Activated CD8-positive, alpha-beta memory T cell treated with anti-CD3 and anti-CD28 coated beads, Interleukin-2, amount 50 U/mL, for 24 hours (primary cell): ENCODE data around the gene LEAP2.
A peak's percentile ranks its signal among the peaks of the same experiment; 100 is the strongest.

Experiments
- DNase-seq: peaks from one replicate; pipeline ENCODE4 v3.0.0-alpha.2; 2020; ENCODE audit errors: extremely low read depth

Gene LEAP2

GRCh38 chr5:132873119-132873929, at the start of gene LEAP2:
TSS of gene LEAP2 (plus strand) at chr5:132873668. CDS start at chr5:132873695, 27 bp downstream.
- DNase-seq = no peak

DNA sequence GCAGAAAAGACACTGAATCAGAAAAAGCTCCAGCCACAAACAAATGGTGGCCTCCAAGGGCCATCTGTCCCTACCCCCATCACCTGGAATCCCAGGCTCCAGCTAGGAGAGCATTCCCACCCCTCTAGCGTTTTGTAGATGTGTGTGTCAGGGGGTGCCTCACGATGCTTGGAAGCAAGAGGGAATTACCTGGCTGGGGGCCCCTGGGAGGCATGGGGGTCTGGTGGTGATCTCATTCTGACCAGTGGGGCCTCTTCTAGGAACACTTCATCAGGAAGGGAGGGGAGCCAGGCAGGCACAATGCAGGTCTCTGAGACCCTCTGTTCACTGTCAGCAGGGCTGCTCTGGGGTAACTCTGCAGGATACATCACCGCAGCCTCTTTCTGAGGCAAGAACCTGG, 49.0 kb upstream of the LEAP2 start:
- no peak for DNase-seq

DNA sequence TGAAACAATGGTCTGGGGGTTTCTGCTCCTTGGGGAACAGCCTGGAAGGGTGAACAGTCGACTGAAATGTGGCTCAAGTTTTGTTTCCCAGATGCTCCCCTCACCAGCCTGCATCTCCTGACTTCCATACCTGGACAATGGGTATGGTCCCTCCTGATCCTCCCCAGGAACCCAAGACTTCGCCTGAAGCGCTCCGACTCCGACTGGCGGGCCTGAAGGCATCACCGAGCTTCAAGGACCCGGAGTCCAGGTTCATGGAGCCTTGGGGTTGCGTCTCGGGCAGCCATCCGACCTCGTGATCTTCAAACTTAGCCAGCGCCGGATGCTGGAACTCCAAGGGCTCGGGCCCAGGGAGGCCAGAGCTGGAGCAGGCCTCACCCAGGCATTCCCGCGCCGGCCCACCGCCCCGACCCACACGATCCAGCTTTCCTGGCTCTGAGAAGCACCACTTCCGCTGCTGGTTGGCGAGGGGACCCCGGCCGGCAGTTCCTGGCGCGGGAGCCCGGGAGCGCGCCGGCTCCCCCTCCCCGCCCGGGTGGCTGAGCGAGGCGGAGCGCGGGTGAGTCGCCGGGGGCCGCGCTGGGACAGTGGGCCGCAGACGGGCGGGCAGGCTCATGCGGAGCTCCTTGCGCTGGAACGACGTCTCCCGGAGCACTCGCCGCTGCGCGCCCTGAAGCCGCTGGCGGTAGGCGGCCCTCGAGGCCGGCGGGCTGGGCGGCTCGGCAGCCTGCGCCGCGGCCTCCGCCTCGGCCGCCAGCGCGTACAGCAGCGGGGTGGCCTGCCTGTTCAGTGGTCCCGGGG, 48.2 kb upstream of the LEAP2 start:
- DNase-seq = no peak

- DNase-seq = no peak
Measured at GRCh38 chr5:132825834-132826391, 47.6 kb upstream of the LEAP2 start.

GRCh38 chr5:132826424-132827082, 46.9 kb upstream of the LEAP2 start:
- DNase-seq = no peak

DNA sequence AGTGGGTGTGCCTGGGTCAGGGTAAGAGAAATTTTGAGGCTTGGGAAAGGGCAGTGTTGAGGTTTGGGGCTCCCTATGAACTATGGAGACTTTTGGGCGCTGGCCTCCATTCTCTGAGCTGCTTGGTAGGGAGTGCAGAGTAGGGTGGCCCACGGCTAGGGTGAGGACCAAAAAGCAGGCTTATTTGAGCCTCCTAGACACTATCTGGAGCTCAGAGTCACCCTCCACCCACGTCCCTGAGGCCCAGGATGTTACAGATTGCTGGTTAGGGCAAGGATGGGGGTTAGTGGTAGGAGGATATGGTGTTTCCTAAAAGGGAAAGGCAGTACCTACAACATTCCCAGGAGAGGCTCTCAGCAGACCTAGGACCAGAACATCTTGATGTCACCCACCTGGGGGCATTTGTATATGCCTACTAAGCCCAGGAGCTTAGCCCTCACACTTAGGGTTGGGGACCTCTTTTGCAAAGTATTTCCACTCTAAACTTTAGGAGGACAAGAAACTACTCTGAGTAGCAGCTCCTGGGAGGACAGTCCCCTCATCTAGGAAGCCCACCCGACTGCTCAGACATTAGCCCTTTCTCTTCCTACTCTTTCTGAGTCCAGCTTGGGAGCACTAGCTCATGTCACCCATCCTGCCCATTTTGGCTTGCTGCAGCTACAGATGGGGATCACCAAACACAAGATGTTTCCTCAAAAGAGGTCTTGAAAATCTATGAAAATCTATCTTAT, 45.4 kb upstream of the LEAP2 start:
- DNase-seq = no peak

DNA sequence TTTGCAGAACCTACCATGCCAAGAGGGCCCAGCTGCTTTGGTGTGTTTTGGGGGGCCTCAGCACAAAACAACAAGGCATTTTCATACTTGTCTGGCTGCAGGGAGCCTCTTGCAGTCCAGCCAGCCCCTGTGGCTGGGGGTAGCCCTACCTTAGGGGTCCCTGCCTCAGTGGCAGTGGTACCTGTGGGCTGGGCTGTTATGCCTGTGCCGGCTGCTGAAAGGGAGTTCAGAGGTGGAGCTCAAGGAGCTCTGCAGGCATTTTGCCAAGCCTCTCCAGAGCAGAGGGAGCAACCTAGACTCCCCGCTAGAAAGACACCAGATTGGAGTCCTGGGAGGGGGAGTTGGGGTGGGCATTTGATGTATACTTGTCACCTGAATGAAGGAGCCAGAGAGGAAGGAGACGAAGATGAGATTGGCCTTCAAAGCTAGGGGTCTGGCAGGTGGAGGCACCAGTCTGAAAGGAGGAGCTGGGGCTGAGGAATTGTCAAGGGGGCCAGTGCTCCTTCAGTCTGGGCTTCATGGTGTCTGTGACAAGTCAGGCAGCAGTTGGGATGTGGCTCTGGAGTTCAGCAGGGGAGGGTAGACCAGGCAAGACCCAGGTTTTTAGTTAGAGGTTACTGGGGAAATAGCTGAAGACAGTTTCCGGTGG, 44.5 kb upstream of the LEAP2 start:
- no peak for DNase-seq

DNA sequence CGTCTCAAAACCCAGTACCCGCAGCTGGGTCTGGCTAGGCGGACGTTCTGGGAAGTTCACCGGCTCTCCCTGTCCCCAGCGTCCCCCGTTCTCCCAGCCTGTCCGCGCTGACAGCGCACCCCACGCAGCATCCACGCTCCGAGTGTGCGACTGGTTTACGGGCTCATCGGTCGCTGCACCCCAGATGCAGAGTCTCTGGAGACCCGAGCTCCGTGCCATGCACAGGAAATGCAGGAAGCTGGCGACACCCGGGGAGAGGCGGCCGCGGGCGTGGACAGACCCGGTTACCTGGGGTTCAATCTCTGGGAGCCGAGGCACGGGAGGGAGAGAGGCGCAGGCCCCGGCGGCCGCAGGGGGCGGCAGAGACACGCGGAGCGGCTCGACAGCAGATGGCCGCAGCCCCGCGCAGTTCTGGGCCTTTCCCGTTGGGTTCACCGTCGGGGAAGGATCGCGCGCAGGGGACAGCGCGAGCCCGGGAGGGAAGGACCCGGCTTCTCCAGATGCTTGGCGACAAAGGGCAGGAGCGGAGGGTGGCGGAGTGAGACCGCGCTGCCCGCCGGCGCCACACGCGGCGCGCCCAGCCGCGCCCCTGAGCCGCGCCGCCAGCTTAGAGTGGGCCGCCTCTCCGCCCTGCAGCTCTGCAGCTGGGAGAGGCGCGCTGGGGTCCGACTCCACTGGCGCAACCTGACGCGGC, 43.6 kb upstream of the LEAP2 start:
- peak; percentile 10 for DNase-seq

- DNase-seq = no peak
Measured at GRCh38 chr5:132830436-132831094, 42.9 kb upstream of the LEAP2 start, which contains the start of gene SHROOM1. TSS of gene SHROOM1 (minus strand) at chr5:132830647. CDS start at chr5:132826140, 4,507 bp downstream.

GRCh38 chr5:132831095-132831860, 42.2 kb upstream of the LEAP2 start:
- no peak for DNase-seq

- DNase-seq = no peak
Measured at GRCh38 chr5:132832612-132833011, 40.9 kb upstream of the LEAP2 start.

DNA sequence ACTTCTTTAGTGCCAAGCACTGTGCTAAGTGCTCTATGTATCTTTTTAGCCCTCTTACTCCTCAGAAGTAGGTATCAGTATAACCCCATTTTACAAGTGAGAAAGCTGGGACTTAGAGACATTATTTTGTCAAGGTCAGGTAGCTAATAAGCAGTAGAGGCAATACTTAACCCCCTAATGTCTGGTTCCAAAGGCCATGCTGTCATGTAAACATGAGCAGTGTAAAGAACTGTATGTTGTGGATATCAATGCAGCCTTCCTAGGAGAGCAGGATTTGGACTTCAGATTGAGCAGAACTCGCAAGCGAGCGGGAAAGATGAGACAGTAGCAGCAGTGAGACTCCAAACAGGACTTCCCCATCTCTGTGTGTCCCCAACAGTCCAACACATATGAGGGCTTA, 39.4 kb upstream of the LEAP2 start:
- no peak for DNase-seq

DNA sequence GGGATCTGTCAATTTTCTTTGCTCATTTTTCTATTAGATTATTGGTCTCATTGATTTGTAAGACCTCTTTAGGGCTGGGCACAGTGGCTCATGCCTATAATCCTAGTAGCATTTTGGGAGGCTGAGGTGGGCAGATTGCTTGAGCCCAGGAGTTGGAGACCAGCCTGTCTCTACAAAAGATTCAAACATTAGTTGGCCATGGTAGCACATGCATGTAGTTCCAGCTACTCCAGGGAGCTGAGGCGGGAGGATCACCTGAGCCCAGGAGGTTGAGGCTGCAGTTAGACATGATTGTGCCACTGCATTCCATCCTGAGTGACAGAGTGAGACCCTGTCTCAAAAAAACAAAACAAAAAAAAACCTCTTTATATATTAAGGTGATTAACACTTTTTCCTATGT, 36.6 kb upstream of the LEAP2 start:
- DNase-seq = no peak

DNA sequence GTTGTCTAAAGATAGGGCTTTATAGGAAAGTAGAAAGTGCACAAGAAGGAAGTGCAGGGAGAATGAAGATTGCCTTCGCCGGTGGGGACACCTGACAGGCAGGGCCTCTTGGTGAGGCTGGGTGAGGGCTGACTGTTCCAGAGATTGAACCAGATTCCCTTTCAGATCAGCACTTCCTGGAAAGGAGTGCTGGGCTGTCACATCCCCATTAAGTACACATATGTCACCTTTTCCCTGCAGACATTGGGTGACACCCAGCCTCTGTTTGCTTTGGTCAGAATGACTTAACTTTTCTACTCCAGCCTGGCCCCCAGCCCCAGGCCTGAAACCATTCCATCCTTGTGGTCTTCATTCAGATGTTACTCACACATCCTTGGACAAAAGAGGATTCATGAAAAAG, 35.6 kb upstream of the LEAP2 start:
- DNase-seq = no peak

- DNase-seq = no peak
Measured at GRCh38 chr5:132838516-132839282, 34.8 kb upstream of the LEAP2 start.

DNA sequence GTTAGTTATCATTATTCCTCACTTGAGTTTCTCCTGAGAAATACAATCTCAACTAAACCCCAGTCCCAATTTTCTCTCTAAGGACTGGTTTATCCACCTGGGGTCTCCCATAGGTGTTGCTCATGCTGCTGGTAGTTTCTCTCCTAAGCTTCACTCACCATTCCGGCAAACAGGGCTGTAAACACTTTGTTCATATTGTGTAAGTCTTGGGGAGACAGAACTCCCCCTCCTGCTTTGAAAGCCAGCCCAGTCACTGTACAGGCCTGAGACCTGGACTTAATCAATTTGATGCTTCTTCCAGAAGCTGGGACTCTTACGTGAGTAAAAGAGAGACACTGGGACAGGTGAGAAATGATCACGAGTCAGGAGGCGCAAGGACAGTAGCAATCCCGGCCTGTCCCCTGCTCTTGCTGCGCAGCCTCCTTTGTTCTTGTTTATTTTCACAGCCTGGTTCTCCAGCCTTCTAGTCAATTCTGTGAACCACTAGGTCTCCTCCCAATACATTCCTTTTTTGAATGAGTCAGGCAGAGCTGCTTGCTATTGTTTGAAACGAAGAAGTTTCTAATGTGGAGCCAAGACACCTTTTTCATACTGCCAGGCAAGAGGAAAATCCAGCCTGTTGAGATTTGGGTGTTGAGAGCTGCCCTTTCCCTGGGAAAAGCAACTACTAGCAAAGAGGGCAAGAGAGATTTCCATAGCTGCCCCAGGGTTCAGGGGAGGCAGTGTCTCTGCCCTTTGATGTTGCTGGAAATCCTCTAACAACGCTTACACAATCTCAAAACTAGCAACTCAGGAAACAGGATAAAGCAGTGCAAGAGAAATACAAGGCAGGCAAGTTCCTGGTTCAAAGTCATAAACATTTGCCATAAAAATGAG, 33.8 kb upstream of the LEAP2 start:
- DNase-seq = no peak

GRCh38 chr5:132840313-132840712, 33.2 kb upstream of the LEAP2 start:
- no peak for DNase-seq
